B cell (primary cell): ENCODE results near the gene ITGB2. TPM values are rescaled to one million over a fixed set of nuclear protein-coding genes. Genes with fewer than 3 reads are reported as not detected.
A peak's percentile ranks its signal among the peaks of the same experiment; 100 is the strongest.

ENCODE experiments used
- ATAC-seq: fragments of 200-7000 bp; cut with Tn5 transposase; one replicate; pipeline ENCODE4 v1.10.0; 2021; ENCODE audit warnings: low read depth, mild to moderate bottlenecking, moderate number of reproducible peaks, moderate library complexity
- CTCF ChIA-PET: fragments of 350-600 bp; sonication (Branson Sonifier 250); formaldehyde crosslinking; loops from one replicate; lab custom pipeline; 2021; ENCODE audit warnings: antibody characterized with exemption, inconsistent platforms; lab: Charles Lee
- POLR2A ChIA-PET: fragments of 350-600 bp; sonication (Branson Sonifier 250); formaldehyde crosslinking; loops from one replicate; lab custom pipeline; 2021; ENCODE audit warnings: antibody characterized with exemption; lab: Charles Lee
- DNase-seq: peaks from one replicate; pipeline ENCODE4 v3.0.0; 2013
- H2AFZ ChIP-seq: 2 replicates; pipeline ENCODE4 v1.6.1; 2012; ENCODE audit warnings: mild to moderate bottlenecking, low read depth, low read length; ENCODE audit not compliant: insufficient read depth, poor library complexity, severe bottlenecking
- H3K27ac ChIP-seq, 2 donors: 1 replicate in 1 of 2; 2 replicates in 1 of 2; pipeline ENCODE4 v1.5.1; 2012 to 2013; ENCODE audit warnings: low read length in 2 of 2, mild to moderate bottlenecking in 2 of 2, moderate library complexity in 1 of 2
- H3K27me3 ChIP-seq, 4 experiments: fragments of 200-600 bp in 1 of 4; sonication (generic) in 1 of 4; replicated peaks in 1 of 4; 1 replicate in 2 of 4; 2 replicates in 2 of 4; pipeline versions ENCODE4 v1.6.1 to v1.7.0; 2013 to 2016; ENCODE audit warnings: low read length in 3 of 4, mild to moderate bottlenecking in 2 of 4, mixed read lengths in 1 of 4, moderate library complexity in 1 of 4; ENCODE audit not compliant: insufficient read depth in 4 of 4, control insufficient read depth in 3 of 4; ENCODE audit errors: control extremely low read depth in 1 of 4
- H3K36me3 ChIP-seq, 2 experiments: replicated peaks in 1 of 2; 1 replicate in 1 of 2; 2 replicates in 1 of 2; pipeline versions ENCODE4 v1.6.1 to v1.7.1; 2013; ENCODE audit warnings: low read length in 1 of 2; ENCODE audit not compliant: insufficient read depth in 2 of 2, control insufficient read depth in 1 of 2; ENCODE audit errors: control extremely low read depth in 1 of 2, extremely low read depth in 1 of 2
- H3K4me1 ChIP-seq, 2 donors: fragments of 200-600 bp in 1 of 2; sonication (generic) in 1 of 2; 1 replicate in 1 of 2; 2 replicates in 1 of 2; pipeline versions ENCODE4 v1.5.1 to v1.6.1; 2013 to 2017; ENCODE audit warnings: low read length in 2 of 2; ENCODE audit not compliant: control insufficient read depth in 2 of 2, insufficient read depth in 2 of 2
- H3K4me2 ChIP-seq: replicated peaks from 2 replicates; pipeline ENCODE3; 2012; ENCODE audit warnings: mild to moderate bottlenecking, low read depth, low read length; ENCODE audit not compliant: poor library complexity, severe bottlenecking
- H3K4me3 ChIP-seq, 5 experiments: fragments of 200-600 bp in 1 of 5; sonication (generic) in 1 of 5; 1 replicate in 3 of 5; 2 replicates in 2 of 5; pipeline versions ENCODE4 v1.5.1 to v1.7.0; 2011 to 2016; ENCODE audit warnings: low read length in 4 of 5, mild to moderate bottlenecking in 4 of 5, low read depth in 2 of 5, control low read depth in 1 of 5, moderate library complexity in 1 of 5; ENCODE audit not compliant: insufficient read depth in 1 of 5; ENCODE audit errors: control extremely low read depth in 1 of 5, extremely low read depth in 1 of 5
- H3K79me2 ChIP-seq: fragments of 200-600 bp; sonication (generic); one replicate; pipeline ENCODE4 v1.6.0; 2016; ENCODE audit warnings: low read length; ENCODE audit not compliant: control insufficient read depth, insufficient read depth
- H3K9ac ChIP-seq: fragments of 200-600 bp; sonication (generic); 2 replicates; pipeline ENCODE4 v1.6.1; 2017; ENCODE audit warnings: mild to moderate bottlenecking, low read length, moderate library complexity
- H3K9me3 ChIP-seq, 3 donors: one replicate each; pipeline versions ENCODE4 v1.6.1 to v1.7.1; 2013; ENCODE audit warnings: low read length in 2 of 3; ENCODE audit not compliant: control insufficient read depth in 2 of 3, insufficient read depth in 1 of 3; ENCODE audit errors: control extremely low read depth in 1 of 3
- H4K20me1 ChIP-seq: 2 replicates; pipeline ENCODE4 v1.6.0; 2012; ENCODE audit warnings: mild to moderate bottlenecking, low read length; ENCODE audit not compliant: insufficient read depth, control insufficient read depth, poor library complexity, severe bottlenecking
- H3K27ac Mint-ChIP-seq: one replicate; pipeline ENCODE4 v1.8.0; 2021; ENCODE audit warnings: mixed read lengths
- H3K27me3 Mint-ChIP-seq: one replicate; pipeline ENCODE4 v1.8.0; 2021; ENCODE audit warnings: mixed read lengths
- H3K4me1 Mint-ChIP-seq: one replicate; pipeline ENCODE4 v1.8.0; 2021; ENCODE audit warnings: mixed read lengths
- H3K4me3 Mint-ChIP-seq: one replicate; pipeline ENCODE4 v1.8.0; 2021; ENCODE audit warnings: mixed read lengths
- H3K9me3 Mint-ChIP-seq: one replicate; pipeline ENCODE4 v1.8.0; 2022; ENCODE audit warnings: mixed read lengths; ENCODE audit not compliant: insufficient read depth
- EZH2 ChIP-seq: IDR thresholded peaks from 2 replicates; pipeline ENCODE4 v1.6.1; 2012; ENCODE audit warnings: borderline replicate concordance, low read depth, mild to moderate bottlenecking, moderate library complexity, low read length; ENCODE audit not compliant: insufficient read depth, poor library complexity, severe bottlenecking
- WGBS: methylation state at CpG from one replicate; pipeline ENCODE4 v1.1.5; 2013; ENCODE audit warnings: missing lambda C conversion rate; ENCODE audit not compliant: insufficient coverage; 5-methylcytosine and 5-hydroxymethylcytosine counted together
- intact Hi-C: fragments of 100-400 bp; cut with micrococcal nuclease; formaldehyde crosslinking; loops from one replicate; pipeline ENCODE4 v1.10.0; 2022
- polyA plus RNA-seq: library from polyadenylated mRNA; depleted of rRNA; stranded (reverse); fragments of >200 nt; gene quantifications from 2 replicates; pipeline ENCODE4 v1.2.3, GENCODE V29; 2012
- total RNA-seq, 2 donors: library from RNA; stranded (reverse); fragments of 120-200 nt in 1 of 2; gene quantifications; 1 replicate in 1 of 2; 2 replicates in 1 of 2; pipeline versions ENCODE4 v1.2.3 to v1.2.4, GENCODE V29; 2013 to 2022
- TF ChIP-seq, protein P1 (sequence below): fragments of 200-600 bp; IDR thresholded peaks from one replicate; pipeline ENCODE4 v1.8.0; 2022; ENCODE audit warnings: antibody characterized with exemption, mild to moderate bottlenecking

Gene ITGB2
- total and polyA plus RNA-seq, 2 donors (not counting 1 experiment from before 2014, with no cell fraction given), result 102 to 368 TPM

DNA sequence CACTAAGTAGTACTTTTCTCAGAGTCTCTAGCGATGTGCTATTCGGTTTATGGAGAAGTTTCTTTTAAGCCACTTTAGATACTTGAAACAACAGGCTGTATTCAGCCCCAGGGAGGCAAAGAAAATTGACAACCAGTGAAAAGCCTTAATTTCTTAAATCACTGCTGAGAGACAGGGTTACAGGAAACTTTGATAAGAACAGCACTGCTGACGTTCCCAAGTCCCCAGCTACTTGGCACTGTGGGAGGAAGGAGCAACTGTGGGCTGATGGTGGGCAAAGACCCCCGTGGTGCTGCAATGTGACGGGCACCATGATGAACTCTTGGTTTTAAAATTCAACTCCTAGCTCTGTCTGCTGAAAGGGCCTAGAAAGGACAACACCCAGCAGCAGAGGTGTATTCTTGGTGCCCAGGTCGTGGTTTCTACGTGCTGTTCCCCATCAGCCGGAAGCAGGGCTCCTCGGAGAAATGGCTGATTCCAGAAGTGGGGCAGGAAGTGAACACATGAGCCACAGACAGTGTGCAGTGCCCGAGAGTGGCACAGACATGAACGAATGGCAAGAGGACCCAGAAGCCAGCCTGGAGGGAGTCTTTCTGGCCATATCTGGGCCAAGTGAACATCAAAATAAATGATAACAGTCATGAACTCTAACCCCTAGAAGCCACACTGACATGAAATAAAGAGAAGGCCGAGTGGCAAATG is 52.5 kb downstream of the ITGB2 start:
- no peaks in the 10 kb centered on the region for H3K27me3 Mint-ChIP-seq
- Histone ChIP-seq H3K27me3 (no peaks in the 10 kb centered on the region), H3K9me3 (peaks cover 0 to 3% (median 0%) of the 10 kb centered on the region in 3 donors), H3K79me2 (peaks cover 99% of the 10 kb centered on the region), H2AFZ (no peak overlapping the region), H4K20me1 (peaks cover 95% of the 10 kb centered on the region), H3K9ac (no peak overlapping the region), H3K4me2 (peak overlapping the region; percentile 12), H3K36me3 (peaks cover 0 to 26% of the 10 kb centered on the region in 2 experiments), H3K4me1 (peaks cover 61 to 67% of the 10 kb centered on the region in 2 donors), H3K27ac (no peak overlapping the region), H3K4me3 (no peak overlapping the region)
- ChIA-PET CTCF (interaction anchor here (1.0 kb wide), 1 partner anchor 81 kb away, joined by 4 read pairs; no protein-coding TSS in a partner anchor), POLR2A (no interaction called here)
- TF ChIP-seq, protein P1, sequence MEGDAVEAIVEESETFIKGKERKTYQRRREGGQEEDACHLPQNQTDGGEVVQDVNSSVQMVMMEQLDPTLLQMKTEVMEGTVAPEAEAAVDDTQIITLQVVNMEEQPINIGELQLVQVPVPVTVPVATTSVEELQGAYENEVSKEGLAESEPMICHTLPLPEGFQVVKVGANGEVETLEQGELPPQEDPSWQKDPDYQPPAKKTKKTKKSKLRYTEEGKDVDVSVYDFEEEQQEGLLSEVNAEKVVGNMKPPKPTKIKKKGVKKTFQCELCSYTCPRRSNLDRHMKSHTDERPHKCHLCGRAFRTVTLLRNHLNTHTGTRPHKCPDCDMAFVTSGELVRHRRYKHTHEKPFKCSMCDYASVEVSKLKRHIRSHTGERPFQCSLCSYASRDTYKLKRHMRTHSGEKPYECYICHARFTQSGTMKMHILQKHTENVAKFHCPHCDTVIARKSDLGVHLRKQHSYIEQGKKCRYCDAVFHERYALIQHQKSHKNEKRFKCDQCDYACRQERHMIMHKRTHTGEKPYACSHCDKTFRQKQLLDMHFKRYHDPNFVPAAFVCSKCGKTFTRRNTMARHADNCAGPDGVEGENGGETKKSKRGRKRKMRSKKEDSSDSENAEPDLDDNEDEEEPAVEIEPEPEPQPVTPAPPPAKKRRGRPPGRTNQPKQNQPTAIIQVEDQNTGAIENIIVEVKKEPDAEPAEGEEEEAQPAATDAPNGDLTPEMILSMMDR, result no peak
- no peak for TF ChIP-seq EZH2
- no peak overlapping the region for H3K27ac Mint-ChIP-seq
- no peaks in the 10 kb centered on the region for H3K9me3 Mint-ChIP-seq
- peak overlapping the region; percentile 3 for H3K4me3 Mint-ChIP-seq
- DNase-seq (no peak), ATAC-seq (no peak)
- intact Hi-C loops, result no loop called here
- WGBS, result 50% methylated on average over 11 of the region's 12 CpGs
- peaks cover 75% of the 10 kb centered on the region for H3K4me1 Mint-ChIP-seq

DNA sequence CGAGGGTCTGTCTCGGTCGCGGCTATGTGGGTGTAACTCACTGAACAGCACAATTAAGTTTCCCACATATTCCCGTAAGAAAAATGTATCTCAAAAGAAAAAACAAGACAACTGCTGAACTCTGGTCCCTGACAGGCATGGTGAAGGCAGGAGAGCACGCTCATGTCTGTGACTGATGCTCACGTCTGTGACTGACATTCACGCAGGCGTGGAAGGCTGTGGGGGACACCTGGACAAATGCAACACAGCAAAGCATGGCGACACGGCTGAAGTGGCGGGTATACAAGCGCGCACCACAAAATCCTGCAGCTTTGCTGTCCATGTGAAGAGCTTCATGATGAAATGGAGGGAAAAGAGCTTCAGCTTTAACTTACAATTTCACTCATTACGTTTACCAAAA is 53.2 kb downstream of the ITGB2 start:
- H3K9me3 ChIP-seq, result no peaks in the 10 kb centered on the region
- no peak for ATAC-seq
- Mint-ChIP-seq H3K4me1 (peaks cover 72% of the 10 kb centered on the region), H3K27ac (peak overlapping the region; percentile 50), H3K9me3 (no peaks in the 10 kb centered on the region), H3K4me3 (peak overlapping the region; percentile 82), H3K27me3 (no peaks in the 10 kb centered on the region)
- no peak overlapping the region for H3K9ac ChIP-seq
- no peak overlapping the region for H3K4me3 ChIP-seq
- H4K20me1 ChIP-seq, result peaks cover 95% of the 10 kb centered on the region
- POLR2A ChIA-PET, result no interaction called here
- H3K79me2 ChIP-seq, result peaks cover 99% of the 10 kb centered on the region
- H3K4me1 ChIP-seq, result peaks cover 58 to 63% of the 10 kb centered on the region in 2 donors
- H3K27ac ChIP-seq, result no peak overlapping the region
- CTCF ChIA-PET, result interaction anchor here (0.7 to 1.0 kb wide), 2 partner anchors 75 to 81 kb away, joined by 4 read pairs; no protein-coding TSS in a partner anchor
- H2AFZ ChIP-seq, result no peak overlapping the region
- intact Hi-C loops, result no loop called here
- DNase-seq, result no peak
- H3K27me3 ChIP-seq, result no peaks in the 10 kb centered on the region
- peaks cover 0 to 30% of the 10 kb centered on the region in 2 experiments for H3K36me3 ChIP-seq
- no peak overlapping the region for H3K4me2 ChIP-seq
- 97% methylated on average over 8 of the region's 15 CpGs for WGBS
- TF ChIP-seq, protein P1, result no peak
- no peak for TF ChIP-seq EZH2
